T-helper 2 cell treated with Interferon-gamma antibody and Interleukin-4, amounts not matched to agents 100 ng/mL and 5 ng/mL, for 36 hours (primary cell): ENCODE data around the gene P2RX1. TPM values are rescaled to one million over a fixed set of nuclear protein-coding genes. Genes with fewer than 3 reads are reported as not detected.
"Not testable (repeated sequence)": the region's sequence is repeated elsewhere in the genome, so short reads cannot be mapped to it uniquely, and the experiment has no call there.

Source experiments
- intact Hi-C: fragments of 100-400 bp; cut with micrococcal nuclease; formaldehyde crosslinking; loops from one replicate; pipeline ENCODE4 v1.15.1; 2023
- total RNA-seq: library from RNA; stranded (reverse); gene quantifications from 2 replicates; pipeline ENCODE4 v1.2.3, GENCODE V29; 2022

Gene P2RX1
- total RNA-seq, 1 donor from 2014 or later, result 2.0 TPM

DNA sequence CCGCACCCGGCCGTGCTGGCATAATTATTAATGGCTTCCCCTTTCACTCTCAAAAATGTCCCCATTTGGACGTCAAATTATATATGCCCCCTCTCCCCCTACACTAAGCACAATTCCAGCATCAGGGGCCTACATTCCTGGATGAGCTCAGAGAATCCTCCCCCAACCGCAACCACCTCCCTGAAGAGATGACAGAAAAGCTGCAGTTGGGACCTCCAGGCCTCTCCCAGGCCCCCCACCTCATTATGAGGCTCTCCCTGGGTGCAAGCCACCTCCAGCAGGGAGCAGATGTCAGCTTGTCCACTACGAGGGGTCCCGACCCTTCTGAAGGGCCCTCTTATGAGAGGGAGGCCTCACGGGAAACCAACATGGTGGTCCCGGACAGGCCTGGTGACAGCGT, 51.7 kb downstream of the P2RX1 start:
- intact Hi-C loops, result loop anchor here (10.0 kb wide), 1 partner anchor 140 kb away; no protein-coding TSS in a partner anchor

DNA sequence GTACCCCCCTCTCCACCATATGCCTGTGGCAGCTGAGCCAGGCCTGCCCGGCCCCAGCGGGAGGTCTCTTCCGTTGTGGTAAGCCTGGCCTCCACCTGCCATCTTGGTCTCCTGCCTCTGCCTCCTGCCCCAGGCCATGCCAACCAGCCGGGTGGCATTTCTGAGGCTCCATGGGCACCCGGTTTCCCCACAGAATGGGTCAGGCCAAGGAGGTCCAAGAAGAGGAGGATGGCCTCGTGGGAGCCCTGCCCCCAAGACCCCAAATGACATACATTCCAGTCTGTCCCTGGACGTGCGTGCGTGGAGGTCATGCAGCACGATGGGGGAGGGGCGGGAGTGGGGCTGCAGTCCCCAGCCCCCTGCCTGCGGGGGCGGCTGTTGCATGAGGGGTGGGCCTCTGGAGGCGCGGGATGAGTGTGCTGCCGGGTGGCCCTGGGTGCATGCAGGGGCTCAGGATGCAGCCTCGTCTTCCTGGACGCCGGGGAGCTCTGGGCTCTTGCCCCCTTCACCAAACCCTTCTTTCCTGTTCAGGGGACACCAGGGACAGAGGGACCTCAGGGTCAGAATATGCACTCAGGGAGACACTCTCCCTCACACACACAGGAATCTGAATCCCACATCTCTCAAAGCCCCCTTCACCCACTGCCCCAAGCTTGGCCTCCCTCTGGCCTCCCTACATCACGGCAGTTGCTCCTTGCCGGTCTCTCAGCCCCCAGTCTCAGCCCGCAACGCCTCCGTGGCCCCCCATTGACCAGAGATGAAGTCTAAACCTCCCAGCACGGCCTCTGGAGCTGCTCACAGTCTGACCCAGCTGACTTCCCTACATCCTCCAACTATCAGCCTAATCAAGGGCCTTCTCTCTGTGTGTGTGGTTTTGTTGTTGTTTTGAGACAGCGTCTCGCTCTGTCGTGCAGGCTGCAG, 54.2 kb downstream of the P2RX1 start:
- intact Hi-C loops, result loop anchor here (2.0 to 10.0 kb wide), 2 partner anchors 45 to 143 kb away; no protein-coding TSS in a partner anchor

DNA sequence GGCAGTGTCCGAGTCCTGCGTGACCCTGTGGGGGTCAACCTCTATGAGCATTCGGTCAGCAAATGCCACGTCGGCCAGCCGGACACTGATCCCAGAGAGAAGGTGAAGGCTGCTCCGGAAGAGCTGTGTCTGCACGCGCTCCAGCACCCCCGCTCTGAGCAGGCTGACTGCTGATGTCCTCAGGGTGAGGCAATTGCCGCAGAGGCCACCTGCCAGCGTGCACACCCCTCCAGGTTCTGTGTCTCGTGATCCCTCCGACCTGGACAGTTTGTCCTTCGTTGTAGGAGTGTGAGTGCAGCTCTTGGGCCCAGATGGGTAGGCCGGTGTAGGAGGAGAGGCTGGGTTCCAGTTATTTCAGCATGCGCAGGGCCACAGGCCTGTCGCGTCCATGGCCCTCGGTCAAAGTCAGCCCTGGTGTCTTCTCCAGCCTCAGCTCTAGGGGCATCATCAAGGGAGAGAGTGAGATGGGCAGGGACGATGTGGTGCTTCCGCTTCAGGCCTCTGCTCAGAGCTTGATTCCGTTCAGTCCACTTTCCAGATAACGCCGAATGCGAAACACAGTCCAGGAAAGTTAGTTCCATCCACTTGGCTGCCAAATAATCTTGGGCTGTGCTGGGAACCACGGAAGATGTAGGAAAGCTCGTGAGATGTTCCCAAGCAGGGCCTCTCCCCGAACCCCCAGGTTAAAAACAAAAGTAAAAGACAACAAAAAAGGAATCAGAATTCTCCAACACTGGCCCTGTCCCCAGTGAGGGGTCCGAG, 55.1 kb downstream of the P2RX1 start:
- intact Hi-C loops, result loop anchor here (10.0 kb wide), 1 partner anchor 144 kb away; no protein-coding TSS in a partner anchor

DNA sequence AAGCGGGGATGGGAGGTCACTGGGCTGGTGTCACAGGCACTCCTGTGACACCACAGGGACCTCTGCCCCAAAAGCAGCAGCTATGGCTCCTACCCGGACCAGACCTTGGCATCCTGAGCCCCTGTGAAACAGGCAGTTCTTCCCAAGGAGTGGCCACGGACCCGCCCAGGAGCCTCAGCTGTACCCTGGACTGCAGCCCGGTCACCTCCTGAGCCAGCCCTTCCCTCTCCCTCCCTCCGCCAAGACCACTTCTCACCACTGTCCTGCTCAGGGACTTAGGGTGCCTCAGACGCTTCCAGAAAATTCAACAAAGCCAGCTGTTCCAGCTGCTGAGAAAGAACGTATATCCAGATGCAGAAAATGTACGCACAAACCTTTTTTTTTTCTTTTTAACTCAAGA, 56.3 kb downstream of the P2RX1 start:
- intact Hi-C loops, result loop anchor here (10.0 kb wide), 1 partner anchor 145 kb away; no protein-coding TSS in a partner anchor

DNA sequence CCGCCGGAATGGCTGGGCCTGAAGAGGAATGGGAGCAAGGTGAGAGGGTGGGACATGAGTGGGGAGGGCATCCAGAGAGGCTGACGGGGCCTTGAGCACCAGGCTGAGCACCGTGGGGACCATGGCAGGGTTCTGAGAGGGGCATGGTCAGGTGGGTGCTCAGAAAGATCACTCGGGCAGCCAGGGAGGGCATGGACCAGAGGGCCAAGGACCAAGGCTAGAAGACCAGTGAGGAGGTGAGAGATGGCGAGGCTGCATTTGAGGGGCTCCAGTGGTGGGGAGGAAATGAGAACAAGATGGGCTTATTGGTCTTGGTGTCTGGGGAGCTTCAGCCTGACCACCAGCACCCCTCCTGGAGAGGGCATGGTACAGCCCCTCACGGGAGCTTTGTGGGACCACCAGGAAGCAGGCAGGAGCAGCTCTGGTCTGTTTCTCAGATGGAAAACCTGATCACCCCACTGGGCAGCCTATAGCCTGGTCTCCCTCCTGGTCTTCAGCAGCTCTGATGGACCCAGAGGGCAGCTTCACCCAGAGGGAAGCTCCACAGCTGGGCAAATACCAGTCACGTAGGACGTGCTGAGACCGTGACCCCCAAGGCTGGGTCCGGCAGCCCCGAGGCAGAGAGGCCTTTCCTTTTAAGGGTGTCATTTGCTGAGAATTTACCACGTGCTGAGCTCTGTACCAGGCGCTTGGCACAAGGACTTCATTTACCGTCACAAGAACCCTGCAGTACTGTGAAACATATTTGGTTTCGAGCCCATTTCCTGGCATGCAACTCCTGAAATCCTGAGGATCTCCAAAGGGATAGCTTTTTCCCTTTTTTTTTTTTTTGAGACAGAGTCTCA, 58.8 kb downstream of the P2RX1 start:
- intact Hi-C loops, result no loop called here

DNA sequence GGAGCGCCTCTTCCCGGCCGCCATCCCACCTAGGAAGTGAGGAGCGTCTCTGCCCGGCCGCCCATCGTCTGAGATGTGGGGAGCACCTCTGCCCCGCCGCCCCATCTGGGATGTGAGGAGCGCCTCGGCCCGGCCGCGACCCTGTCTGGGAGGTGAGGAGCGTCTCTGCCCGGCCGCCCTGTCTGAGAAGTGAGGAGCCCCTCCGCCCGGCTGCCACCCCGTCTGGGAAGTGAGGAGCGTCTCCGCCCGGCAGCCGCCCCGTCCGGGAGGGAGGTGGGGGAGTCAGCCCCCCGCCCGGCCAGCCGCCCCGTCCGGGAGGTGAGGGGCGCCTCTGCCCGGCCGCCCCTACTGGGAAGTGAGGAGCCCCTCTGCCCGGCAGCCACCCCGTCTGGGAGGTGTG, 62.1 kb downstream of the P2RX1 start:
- intact Hi-C loops, result not testable (repeated sequence)

DNA sequence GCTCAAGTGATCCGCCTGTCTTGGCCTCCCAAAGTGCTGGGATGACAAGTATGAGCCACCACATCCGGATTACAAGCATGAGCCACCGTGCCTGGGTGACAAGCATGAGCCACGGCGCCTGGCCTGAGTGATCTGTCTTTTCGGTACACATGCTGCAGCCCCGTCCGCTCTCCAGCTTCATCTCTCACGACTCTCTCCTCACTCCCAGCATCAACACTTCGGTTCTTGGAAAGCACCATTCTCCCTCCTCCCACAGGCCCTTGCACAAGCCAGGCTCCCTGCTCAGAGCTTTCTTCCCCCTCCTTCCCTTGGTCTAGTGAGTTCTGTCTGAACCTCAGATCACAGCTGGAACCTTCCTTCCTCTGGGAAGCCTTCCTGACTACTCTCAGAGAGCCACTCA, 63.7 kb downstream of the P2RX1 start:
- intact Hi-C loops, result no loop called here

DNA sequence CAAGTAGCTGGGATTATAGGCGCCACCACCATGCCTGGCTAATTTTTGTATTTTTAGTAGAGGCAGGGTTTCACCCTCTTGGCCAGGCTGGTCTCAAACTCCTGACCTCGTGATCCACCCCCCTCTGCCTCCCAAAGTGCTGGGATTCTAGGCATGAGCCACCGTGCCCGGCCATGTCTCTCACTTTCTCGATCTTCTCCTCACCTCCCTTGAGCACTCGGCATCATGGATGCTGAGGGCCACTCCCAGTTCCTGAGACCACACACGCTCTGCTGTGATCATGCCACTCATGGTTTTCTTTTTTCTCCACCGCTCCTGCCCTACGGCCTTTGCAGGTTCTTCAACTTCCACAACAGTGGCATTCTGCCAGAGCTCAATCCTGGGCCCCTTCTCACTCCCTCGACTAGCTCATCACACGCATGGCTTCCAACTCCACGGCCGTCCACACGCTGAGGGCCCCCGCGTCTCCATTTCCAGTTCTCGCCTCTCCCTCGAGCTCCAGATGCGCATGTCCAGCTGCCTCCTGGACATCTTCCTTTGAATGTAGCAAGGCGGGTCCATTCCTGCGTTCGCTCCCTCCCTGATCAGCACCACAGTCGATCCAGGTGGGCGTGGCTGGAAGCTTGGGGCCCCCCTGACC, 64.7 kb downstream of the P2RX1 start:
- intact Hi-C loops, result no loop called here

DNA sequence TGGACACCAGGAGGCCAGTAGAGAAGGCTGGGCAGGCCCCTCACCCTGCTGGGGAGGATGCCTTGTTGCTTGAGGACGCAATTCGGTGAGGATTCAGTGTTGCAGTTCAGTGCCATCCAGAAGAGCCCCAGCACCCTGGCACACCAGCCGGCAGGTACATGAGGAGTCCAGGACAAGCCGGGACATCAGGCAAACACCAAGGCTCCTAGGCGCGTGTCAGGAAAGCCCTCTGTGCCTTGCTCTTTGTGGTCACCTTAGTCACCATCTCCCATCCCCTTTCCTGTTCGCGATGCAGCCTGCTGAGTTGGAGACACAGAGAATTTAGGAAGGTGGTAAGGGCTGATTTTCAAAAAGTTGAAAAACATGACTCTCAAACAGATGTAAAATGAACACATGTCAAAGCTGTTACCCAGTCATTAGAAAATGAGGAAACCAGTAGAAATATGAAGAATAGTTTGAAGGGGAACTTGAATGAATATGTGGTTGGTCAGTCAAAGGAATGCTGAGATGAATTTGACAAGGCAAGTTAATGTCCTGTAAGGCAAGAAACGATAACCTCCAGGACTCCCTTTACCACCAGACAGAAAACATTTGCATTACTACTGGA, 67.9 kb downstream of the P2RX1 start:
- intact Hi-C loops, result loop anchor here (10.0 kb wide), 1 partner anchor 226 kb away; no protein-coding TSS in a partner anchor

DNA sequence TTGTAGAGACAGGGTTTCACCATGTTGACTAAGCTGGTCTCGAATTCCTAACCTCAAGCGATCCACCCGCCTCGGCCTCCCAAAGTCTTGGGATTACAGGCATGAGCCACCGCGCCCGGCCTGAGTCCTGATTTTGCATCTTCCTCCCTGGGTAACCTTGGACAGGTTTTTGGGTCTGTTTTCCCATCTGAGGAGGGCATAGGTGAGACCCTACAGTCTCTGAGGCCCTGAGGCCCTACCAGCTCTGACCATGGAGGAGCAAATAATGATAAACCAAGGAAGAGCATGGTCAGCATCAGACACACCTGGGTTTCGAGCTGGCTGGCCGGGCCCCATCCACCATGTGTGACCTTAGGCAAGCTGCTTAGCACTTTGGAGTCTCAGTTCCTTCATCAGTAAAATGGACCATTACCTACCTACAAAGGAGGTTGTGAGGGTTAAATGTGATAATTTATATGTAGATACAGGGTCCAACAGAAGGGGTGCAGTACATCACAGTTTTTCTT, 69.0 kb downstream of the P2RX1 start:
- intact Hi-C loops, result loop anchor here (2.0 to 10.0 kb wide), 2 partner anchors 228 to 520 kb away; partner anchors contain the start of gene UBE2G1

Other genes with a start within 250 kb of the P2RX1 start
- gene TAX1BP3, start 247.9 kb downstream of the P2RX1 start, total RNA-seq, result 29.4 and 30.3 TPM in 2 replicates
- 44.3 and 45.3 TPM in 2 replicates for gene EMC6, start 247.7 kb downstream of the P2RX1 start, total RNA-seq
- gene P2RX5, start 220.3 kb downstream of the P2RX1 start, total RNA-seq, result 71.5 and 73.1 TPM in 2 replicates
- 25.9 and 26.9 TPM in 2 replicates for gene HASPIN, start 192.6 kb downstream of the P2RX1 start, total RNA-seq
- 34.5 TPM in 2 replicates for gene ITGAE, start 115.3 kb downstream of the P2RX1 start, total RNA-seq
- gene NCBP3, start 70.2 kb downstream of the P2RX1 start, total RNA-seq, result 43.4 and 45.6 TPM in 2 replicates
- 3.6 and 3.7 TPM in 2 replicates for gene CAMKK1, start 23.4 kb downstream of the P2RX1 start, total RNA-seq
- 306 and 313 TPM in 2 replicates for gene ATP2A3, start 48.0 kb upstream of the P2RX1 start, total RNA-seq
- 55.5 and 57.5 TPM in 2 replicates for gene ZZEF1, start 226.6 kb upstream of the P2RX1 start, total RNA-seq
- gene CYB5D2, start 226.7 kb upstream of the P2RX1 start, total RNA-seq, result 5.2 and 6.0 TPM in 2 replicates